PC-3 (cell line): ENCODE data around the gene ZDHHC16.

Experiments used
- EZH2 ChIP-seq: fragments of 300-600 bp; sonication (generic); IDR thresholded peaks from one replicate; pipeline ENCODE4 v1.6.1; 2017; ENCODE audit warnings: antibody characterized with exemption, mild to moderate bottlenecking, low read length; ENCODE audit not compliant: unreplicated experiment
- TF ChIP-seq, protein P1 (sequence below): fragments of 300-600 bp; sonication (generic); conservative IDR thresholded peaks from 2 replicates; pipeline ENCODE4 v1.5.1; 2017; ENCODE audit warnings: antibody characterized with exemption, low read depth, mild to moderate bottlenecking, low read length

DNA sequence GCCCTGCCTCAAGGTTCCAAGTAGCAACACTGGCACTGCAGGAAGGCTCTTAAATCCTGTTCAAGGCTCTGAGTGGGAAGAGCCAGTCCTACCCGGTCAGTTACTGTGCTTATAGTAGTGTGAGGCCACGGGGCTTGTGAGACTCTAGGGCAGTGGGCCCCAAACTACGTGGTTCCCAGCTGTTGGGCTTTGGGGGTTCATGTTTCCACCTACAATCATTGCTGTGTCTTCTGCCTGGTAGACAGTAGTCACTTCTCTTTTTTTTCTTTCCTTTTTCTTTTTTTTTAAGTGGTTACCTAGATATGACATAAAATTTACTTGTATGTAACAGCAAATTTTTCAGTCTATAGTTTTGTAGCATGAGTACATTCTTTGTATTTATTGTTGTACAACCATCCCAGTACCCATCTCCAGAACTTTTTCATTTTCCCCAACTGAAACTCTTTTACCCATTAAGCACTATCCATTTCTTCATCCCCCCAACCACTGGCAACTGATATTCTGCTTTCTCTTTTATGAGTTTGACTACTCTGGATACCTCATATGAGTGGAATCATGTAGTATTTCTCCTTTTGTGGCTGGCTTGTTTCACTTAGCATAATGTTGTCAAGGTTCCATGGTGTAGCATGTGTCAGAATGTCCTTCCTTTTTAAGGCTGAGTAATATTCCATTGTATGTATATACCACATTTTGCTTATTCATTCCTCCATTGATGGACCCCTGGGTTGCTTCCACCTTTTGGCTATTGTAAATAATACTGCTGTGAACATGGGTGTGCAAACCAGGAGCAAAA lies 60.4 kb downstream of the ZDHHC16 start:
- TF ChIP-seq, protein P1, sequence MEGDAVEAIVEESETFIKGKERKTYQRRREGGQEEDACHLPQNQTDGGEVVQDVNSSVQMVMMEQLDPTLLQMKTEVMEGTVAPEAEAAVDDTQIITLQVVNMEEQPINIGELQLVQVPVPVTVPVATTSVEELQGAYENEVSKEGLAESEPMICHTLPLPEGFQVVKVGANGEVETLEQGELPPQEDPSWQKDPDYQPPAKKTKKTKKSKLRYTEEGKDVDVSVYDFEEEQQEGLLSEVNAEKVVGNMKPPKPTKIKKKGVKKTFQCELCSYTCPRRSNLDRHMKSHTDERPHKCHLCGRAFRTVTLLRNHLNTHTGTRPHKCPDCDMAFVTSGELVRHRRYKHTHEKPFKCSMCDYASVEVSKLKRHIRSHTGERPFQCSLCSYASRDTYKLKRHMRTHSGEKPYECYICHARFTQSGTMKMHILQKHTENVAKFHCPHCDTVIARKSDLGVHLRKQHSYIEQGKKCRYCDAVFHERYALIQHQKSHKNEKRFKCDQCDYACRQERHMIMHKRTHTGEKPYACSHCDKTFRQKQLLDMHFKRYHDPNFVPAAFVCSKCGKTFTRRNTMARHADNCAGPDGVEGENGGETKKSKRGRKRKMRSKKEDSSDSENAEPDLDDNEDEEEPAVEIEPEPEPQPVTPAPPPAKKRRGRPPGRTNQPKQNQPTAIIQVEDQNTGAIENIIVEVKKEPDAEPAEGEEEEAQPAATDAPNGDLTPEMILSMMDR, result no peak
- no peak for TF ChIP-seq EZH2
